HUES48 (cell line): ENCODE results near the gene SVIP.

Experiments used
- H3K27ac ChIP-seq: one replicate; pipeline ENCODE4 v1.7.0; 2013; ENCODE audit warnings: low read depth, low read length, inconsistent platforms
- H3K27me3 ChIP-seq: 2 replicates; pipeline ENCODE4 v1.6.1; 2013; ENCODE audit warnings: mild to moderate bottlenecking, low read length; ENCODE audit not compliant: control insufficient read depth, insufficient read depth
- H3K36me3 ChIP-seq: 2 replicates; pipeline ENCODE4 v1.6.1; 2013; ENCODE audit warnings: low read length; ENCODE audit not compliant: control insufficient read depth, insufficient read depth
- H3K4me1 ChIP-seq: 2 replicates; pipeline ENCODE4 v1.6.1; 2013; ENCODE audit warnings: mild to moderate bottlenecking, low read length; ENCODE audit not compliant: control insufficient read depth, insufficient read depth
- H3K4me3 ChIP-seq: 2 replicates; pipeline ENCODE4 v1.5.1; 2013; ENCODE audit warnings: mild to moderate bottlenecking, low read depth, low read length
- H3K9ac ChIP-seq: 2 replicates; pipeline ENCODE4 v1.6.1; 2013; ENCODE audit warnings: mild to moderate bottlenecking, low read depth, low read length, moderate library complexity
- H3K9me3 ChIP-seq: 2 replicates; pipeline ENCODE4 v1.6.1; 2013; ENCODE audit warnings: low read length; ENCODE audit not compliant: control insufficient read depth, insufficient read depth

SVIP gene, protein sequence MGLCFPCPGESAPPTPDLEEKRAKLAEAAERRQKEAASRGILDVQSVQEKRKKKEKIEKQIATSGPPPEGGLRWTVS

GRCh38 chr11:22829231-22830081 is at the start of gene SVIP:
SVIP (minus strand) TSS chr11:22829801; CDS start chr11:22829748, 53 bp downstream.
- H3K4me1 ChIP-seq = peaks cover 8% of the 10 kb centered on the region; the same call in 1 of the 2 replicates
- no peaks in the 10 kb centered on the region for H3K9me3 ChIP-seq
- H3K9ac ChIP-seq = peak within 1 kb of the TSS; percentile 59
- H3K4me3 ChIP-seq = peak within 1 kb of the TSS; percentile 91
- peaks cover 20% of the 10 kb centered on the region for H3K27me3 ChIP-seq
- no peaks in the 10 kb centered on the region for H3K36me3 ChIP-seq
- no peak within 1 kb of the TSS for H3K27ac ChIP-seq

- H3K4me1 ChIP-seq = peaks cover 4% of the 10 kb centered on the region; the same call in 1 of the 2 replicates
- H3K4me3 ChIP-seq = no peak overlapping the region
- H3K27me3 ChIP-seq = no peaks in the 10 kb centered on the region
- no peak overlapping the region for H3K27ac ChIP-seq
- no peaks in the 10 kb centered on the region for H3K9me3 ChIP-seq
- no peak overlapping the region for H3K9ac ChIP-seq
- no peaks in the 10 kb centered on the region for H3K36me3 ChIP-seq
Measured at GRCh38 chr11:22878604-22879003, 49.0 kb upstream of the SVIP start.

GRCh38 chr11:22878039-22878438 is 48.4 kb upstream of the SVIP start:
- H3K36me3 ChIP-seq = no peaks in the 10 kb centered on the region
- no peak overlapping the region for H3K4me3 ChIP-seq
- peaks cover 4% of the 10 kb centered on the region; the same call in 1 of the 2 replicates for H3K4me1 ChIP-seq
- no peaks in the 10 kb centered on the region for H3K27me3 ChIP-seq
- H3K27ac ChIP-seq = no peak overlapping the region
- no peaks in the 10 kb centered on the region for H3K9me3 ChIP-seq
- H3K9ac ChIP-seq = no peak overlapping the region

GRCh38 chr11:22875869-22876473 is 46.4 kb upstream of the SVIP start:
- Histone ChIP-seq H3K4me3 (no peak overlapping the region), H3K27ac (no peak overlapping the region), H3K27me3 (no peaks in the 10 kb centered on the region), H3K9me3 (no peaks in the 10 kb centered on the region), H3K4me1 (peaks cover 4% of the 10 kb centered on the region; the same call in 1 of the 2 replicates), H3K9ac (no peak overlapping the region), H3K36me3 (no peaks in the 10 kb centered on the region)

DNA sequence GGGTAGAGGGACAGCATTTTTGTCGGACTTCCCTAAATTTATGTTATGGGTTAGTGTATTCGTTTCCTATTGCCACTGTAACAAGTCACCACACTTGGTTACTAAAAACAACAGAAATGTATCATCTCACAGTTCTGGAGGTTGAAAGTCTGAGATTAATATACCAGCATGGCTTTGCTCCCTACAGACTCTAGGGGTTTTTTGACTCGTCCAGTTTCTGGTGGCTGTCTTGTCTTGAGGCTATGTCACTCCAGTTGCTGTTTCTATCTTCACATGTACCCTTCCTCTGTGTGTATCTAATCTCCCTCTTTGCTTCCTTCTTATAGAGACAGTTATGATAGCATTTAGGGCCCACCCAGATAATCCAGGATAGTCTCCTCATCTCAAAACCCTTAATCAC is 39.7 kb upstream of the SVIP start:
- no peak overlapping the region for H3K27ac ChIP-seq
- no peaks in the 10 kb centered on the region for H3K27me3 ChIP-seq
- H3K36me3 ChIP-seq = no peaks in the 10 kb centered on the region
- no peak overlapping the region for H3K9ac ChIP-seq
- H3K4me1 ChIP-seq = no peaks in the 10 kb centered on the region
- H3K4me3 ChIP-seq = no peak overlapping the region
- no peaks in the 10 kb centered on the region; the same call in 1 of the 2 replicates for H3K9me3 ChIP-seq

GRCh38 chr11:22860241-22860640 is 30.6 kb upstream of the SVIP start, which contains the start of gene CCDC179:
CCDC179 (minus strand) TSS chr11:22860474; CDS start chr11:22860421, 53 bp downstream.
- Histone ChIP-seq H3K4me3 (no peak within 1 kb of the TSS), H3K27me3 (no peaks in the 10 kb centered on the region), H3K27ac (no peak within 1 kb of the TSS), H3K9ac (no peak within 1 kb of the TSS), H3K9me3 (no peaks in the 10 kb centered on the region; the same call in 1 of the 2 replicates), H3K4me1 (peaks cover 5% of the 10 kb centered on the region; the same call in 1 of the 2 replicates), H3K36me3 (no peaks in the 10 kb centered on the region)

- no peak overlapping the region for H3K4me3 ChIP-seq
- H3K27me3 ChIP-seq = no peaks in the 10 kb centered on the region
- H3K27ac ChIP-seq = no peak overlapping the region
- H3K4me1 ChIP-seq = peaks cover 5% of the 10 kb centered on the region; the same call in 1 of the 2 replicates
- no peaks in the 10 kb centered on the region; the same call in 1 of the 2 replicates for H3K9me3 ChIP-seq
- H3K9ac ChIP-seq = no peak overlapping the region
- no peaks in the 10 kb centered on the region for H3K36me3 ChIP-seq
Measured at GRCh38 chr11:22859756-22860155, 30.2 kb upstream of the SVIP start.

DNA sequence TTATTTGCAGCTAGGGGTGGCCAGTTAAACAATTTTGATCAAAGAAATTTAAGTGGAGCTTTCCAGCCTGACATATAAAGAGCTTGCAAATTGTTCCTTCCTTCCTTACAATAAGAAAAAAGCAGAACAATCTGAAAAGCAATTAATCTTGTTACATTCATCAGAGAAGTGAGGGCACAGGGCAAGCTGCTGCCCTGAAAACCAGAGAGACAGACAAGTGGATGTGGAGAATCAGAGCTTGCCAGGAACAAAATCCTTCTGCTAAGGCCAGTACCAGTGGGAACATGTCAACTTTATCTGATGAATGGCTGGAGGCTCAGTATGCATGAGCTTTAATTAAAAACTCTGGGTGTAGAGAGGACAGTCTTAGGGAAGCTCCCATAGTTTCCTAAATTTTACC is 21.9 kb upstream of the SVIP start:
- Histone ChIP-seq H3K4me1 (no peaks in the 10 kb centered on the region), H3K4me3 (no peak overlapping the region), H3K27me3 (no peaks in the 10 kb centered on the region), H3K27ac (no peak overlapping the region), H3K36me3 (no peaks in the 10 kb centered on the region), H3K9ac (no peak overlapping the region), H3K9me3 (no peaks in the 10 kb centered on the region)

DNA sequence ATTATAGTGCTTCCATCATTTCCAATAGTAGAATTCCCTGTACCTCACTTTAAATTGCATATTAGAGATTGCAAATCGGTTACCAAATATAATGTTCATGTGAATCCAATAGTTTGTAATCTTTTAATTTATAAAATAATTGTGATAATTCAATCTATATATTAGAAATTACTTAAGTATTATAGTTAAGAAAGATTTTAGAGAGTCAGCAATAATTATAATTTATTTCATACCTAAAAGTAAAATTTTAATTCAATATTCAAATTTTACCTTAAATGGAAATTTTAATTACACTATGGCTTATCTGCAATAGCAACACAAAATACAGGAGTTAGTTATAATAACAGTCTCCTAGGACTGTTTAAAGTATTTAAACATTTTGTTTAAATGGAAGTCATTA is 17.1 kb upstream of the SVIP start:
- no peaks in the 10 kb centered on the region for H3K36me3 ChIP-seq
- H3K27ac ChIP-seq = no peak overlapping the region
- no peaks in the 10 kb centered on the region for H3K4me1 ChIP-seq
- H3K4me3 ChIP-seq = no peak overlapping the region
- H3K9me3 ChIP-seq = peaks cover 4% of the 10 kb centered on the region; the same call in 1 of the 2 replicates
- no peak overlapping the region for H3K9ac ChIP-seq
- no peaks in the 10 kb centered on the region for H3K27me3 ChIP-seq

DNA sequence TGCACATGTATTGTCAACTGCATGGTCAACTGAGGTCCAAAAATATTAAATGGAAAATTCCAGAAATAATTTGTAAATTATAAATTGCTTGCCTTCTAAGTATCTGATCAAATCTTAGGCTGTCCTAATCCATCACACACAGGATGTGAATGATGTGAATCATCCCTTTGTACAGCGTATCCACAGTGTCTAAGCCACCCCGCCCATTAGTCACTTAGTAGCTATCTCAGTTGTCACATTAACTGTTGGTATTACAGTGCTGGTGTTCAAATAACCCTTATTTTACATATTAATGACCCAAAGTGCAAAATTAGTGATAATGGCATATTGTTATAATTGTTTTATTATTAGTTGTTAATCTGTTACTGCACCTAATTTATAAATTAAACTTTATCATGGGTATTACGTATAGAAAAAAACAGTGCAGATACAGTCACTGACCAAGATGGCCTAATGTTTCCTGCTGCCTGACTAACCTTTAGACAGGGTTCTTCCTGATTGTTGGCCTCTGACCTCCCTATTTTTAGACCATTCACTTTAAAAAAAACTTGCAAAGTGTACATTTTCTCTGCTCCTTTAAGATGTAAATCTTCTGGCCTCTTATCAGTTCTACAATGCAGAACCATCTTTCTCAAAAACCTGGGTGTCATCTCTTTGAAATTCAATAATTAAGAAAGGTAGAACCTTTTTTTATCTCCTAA is 2.9 kb upstream of the SVIP start:
- Histone ChIP-seq H3K4me3 (no peak overlapping the region), H3K4me1 (peaks cover 8% of the 10 kb centered on the region; the same call in 1 of the 2 replicates), H3K36me3 (no peaks in the 10 kb centered on the region), H3K27me3 (peaks cover 20% of the 10 kb centered on the region), H3K9me3 (no peaks in the 10 kb centered on the region), H3K9ac (no peak overlapping the region), H3K27ac (no peak overlapping the region)
